Urothelium cell line (cell line): ENCODE data around the gene KRT10.
A peak's percentile ranks its signal among the peaks of the same experiment; 100 is the strongest.
"Not testable (repeated sequence)": the region's sequence is repeated elsewhere in the genome, so short reads cannot be mapped to it uniquely, and the experiment has no call there.

Source experiments
- DNase-seq: peaks from one replicate; pipeline ENCODE4 v3.0.0; 2011; ENCODE audit warnings: low spot score, mixed read lengths
- FAIRE-seq: peaks from 2 replicates; lab custom pipeline; 2011; peaks lifted over from hg19 to GRCh38; lab: Jason Lieb, UNC

KRT10 gene

DNA sequence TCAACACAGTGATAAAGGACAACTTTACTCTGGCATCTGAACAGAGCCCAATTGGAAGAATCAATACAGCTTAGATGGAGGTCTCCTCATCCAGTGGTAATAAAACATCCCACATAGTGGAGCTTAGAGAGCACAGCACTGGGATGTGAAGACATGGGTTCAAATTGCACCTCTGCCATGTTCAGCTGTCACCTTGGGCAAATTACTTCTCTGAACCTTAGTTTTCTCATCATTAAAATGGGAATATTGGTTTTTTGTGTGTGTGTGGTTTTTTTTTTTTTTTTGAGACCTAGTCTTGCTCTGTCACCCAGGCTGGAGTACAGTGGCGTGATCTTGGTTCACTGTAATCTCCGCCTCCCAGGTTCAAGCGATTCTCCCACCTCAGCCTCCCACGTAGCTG lies 13.6 kb upstream of the KRT10 start:
- DNase-seq (no peak), FAIRE-seq (no peak)

DNA sequence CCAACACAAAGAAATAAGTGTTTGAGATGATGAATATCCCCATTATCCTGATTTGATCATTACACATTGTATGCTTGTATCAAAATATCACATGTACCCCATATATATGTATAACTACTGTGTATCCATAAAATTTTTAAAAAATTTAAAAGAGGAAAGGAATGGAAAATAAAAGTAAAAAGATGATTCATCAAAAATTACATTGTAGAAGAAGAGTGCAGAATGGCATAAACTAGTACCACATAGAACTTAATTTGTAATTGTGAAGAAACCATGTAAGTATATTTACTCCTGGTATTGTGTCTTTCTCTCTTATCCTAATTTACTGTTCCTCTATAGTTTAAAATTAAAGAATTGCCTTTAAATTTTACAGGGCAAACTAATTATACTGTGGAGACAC lies 11.5 kb upstream of the KRT10 start:
- FAIRE-seq (no peak), DNase-seq (no peak)

DNA sequence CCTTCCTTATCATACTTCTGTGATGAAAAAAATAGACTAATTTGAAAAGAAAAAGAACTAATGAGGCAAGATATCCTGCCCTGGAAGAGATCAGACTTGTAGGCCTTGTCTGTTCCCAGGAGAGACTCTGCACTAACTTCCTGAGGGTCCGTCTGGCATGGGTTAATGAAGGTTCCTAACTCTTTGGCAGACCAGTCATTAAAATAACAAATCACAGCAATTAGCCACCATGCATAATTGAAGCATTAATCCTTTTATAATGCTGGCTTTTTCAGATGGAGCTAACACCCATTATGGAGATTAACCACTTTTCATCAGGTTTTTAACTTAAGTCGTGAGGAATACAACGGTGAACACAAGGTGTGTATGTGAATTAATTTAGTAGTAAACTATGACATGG lies 10.4 kb upstream of the KRT10 start:
- no peak for FAIRE-seq

DNA sequence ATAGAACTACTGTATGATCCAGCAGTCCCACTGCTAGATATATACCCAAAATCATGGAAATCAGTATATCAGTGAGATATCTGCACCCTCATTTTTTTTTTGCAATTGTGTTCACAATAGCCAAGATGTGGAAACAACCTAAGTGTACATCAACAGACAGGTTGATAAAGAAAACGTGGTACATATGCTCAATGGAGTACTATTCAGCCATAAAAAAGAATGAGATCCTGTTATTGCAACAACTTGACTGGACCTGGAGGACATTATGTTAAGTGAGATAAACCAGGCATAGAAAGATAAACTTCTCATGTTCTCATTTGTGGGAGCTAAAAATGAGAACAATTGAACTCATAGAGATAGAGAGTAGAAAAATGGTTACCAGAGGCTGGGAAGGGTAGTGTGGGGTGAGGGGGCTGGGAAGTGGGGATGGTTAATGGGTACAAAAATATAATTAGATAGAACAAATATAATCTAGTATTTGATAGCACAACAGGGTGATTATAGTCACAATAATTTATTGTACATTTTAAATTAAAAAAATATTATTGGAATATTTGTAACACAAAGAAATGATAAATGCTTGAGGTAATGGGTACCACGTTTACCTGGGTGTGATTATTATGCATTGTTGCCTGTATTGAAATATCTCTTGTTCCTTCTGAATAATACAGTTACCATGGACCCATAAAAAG lies 7.8 kb upstream of the KRT10 start:
- no peak for DNase-seq
- FAIRE-seq, result no peak

More for the DNA sequence above, 10.4 kb upstream of the KRT10 start:
- no peak for DNase-seq

DNA sequence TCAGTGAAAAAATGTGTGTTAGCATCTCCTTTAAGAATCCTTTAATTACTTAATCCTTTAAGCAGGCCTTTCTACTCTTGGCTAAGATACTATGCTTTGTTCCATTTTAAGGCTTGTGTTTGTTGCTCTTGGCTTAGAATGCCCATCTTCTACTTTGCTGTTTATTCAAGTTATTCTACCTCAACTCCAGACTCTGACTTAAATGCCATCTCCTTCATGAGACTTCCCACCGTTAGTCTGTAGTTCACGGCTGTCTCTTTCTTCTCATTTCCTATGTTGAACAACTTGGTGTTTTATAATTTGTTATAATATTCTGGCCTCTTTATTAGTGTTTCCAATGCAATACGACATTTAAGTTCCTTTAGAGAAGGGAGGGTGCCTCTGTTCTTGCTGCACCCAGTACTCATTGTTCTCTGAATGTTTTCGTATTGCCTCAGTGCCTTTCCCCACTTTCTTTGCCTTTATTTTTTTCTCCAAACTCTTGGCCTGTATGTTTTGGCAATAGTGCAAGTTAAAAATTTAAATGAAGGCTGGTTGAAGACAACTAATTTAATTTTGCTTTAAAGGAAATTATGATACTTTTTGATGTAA lies 6.1 kb upstream of the KRT10 start:
- FAIRE-seq (no peak), DNase-seq (no peak)

DNA sequence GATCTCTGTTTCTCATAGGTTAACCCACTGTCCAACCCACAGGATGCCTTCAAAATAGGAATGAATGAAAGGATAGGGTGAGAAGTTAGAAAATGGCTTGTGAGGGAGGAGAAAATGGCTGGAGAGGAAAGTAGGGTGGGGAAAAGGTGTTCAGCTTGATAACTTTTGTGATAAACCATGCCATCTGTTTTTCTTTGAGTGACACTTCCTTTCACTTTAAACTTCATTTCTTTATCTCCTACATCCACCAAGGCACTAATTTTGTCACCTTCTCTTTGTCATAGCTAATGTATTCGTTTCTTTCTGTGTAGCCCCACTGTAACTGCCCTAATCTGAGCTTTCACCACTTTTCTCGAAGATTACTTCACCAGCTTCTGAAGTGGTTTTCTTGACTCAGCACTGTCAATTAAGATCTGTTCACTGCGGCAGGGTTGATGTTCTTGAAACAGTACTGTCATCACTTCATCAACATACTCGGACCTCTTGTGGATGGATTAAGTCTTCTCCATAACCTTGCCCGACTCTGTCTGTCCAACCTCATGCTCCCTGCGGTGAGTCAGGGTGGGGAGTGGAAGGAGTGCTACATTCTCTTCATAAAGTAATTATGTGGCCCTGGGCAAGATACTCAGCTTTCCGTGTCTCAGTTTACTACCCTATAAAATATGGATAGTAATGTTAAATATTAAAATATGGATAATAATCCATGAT lies 5.5 kb upstream of the KRT10 start:
- DNase-seq (no peak), FAIRE-seq (no peak)

DNA sequence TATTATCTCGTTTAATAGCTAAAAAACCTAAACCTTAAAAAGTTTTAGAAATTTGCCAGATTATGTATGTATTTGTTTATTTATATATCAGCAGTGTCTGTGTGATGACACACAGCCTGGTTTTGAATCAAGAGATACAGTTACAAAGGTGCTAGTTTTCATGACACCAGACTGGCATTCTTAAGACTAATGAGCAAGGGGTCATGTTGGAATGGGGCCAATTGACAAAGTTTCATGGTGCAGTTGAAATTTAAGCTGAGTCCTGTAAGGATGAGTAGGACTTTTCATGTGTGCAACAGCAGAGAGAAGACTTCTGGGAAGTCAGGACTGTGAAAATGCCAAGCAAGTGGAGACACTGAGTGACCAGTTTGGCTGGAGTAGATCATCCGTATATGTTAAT lies 3.2 kb upstream of the KRT10 start:
- FAIRE-seq (no peak), DNase-seq (no peak)

DNA sequence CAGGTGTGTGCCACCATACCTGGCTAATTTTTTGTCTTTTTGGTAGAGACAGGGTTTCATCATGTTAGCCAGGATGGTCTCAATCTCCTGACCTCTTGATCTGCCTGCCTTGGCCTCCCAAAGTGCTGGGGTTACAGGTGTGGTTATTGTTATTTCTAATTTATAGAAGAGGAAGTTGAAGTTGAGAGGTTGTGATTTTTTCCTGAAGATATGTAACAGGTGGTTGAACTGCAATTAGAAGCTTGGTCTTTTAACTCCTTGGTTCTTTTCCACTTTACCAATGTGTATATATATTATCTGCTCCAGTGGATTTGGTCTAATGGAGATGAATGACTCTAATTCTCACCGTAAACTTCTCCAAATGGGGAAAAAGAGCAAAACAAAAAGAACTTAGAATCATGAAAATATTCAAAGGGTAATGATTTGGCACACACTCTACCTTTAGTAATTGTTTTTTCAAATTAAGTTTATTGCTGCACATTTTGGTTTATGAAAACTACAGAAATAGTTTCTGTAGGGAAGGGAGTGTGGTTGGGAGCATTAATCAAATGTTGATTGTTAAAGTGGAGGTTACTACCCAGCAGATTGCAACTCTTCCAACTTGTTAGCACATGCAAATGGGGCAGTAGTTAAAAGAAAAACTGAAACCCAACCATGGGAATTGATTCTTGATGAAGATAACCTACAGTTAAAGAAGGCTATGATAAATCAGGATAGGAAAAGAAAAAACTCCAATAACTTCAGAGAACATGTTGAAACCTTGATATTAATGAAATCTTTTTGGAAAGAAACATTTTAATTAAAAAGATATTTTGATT lies 1.8 kb upstream of the KRT10 start:
- DNase-seq (no peak), FAIRE-seq (no peak)

DNA sequence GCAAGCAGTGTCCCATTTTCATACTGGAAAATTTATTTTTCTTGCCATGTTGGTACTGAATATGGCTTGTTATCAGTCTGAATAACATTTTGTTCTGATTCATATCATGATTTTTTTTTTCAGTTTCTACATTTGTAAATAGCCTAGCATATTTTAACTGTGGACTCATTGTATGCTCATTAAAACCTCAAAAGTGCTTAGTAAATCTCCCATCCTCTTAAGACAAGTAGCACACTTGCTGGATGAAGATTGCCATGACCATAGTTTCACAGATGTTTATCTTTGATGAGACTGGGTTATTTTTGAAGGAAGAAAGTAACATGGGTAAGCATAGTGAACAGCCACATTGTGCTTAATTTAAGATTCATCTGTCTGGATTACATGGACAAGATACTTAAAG lies 878 bp downstream of the KRT10 start:
- DNase-seq (no peak), FAIRE-seq (no peak)

DNA sequence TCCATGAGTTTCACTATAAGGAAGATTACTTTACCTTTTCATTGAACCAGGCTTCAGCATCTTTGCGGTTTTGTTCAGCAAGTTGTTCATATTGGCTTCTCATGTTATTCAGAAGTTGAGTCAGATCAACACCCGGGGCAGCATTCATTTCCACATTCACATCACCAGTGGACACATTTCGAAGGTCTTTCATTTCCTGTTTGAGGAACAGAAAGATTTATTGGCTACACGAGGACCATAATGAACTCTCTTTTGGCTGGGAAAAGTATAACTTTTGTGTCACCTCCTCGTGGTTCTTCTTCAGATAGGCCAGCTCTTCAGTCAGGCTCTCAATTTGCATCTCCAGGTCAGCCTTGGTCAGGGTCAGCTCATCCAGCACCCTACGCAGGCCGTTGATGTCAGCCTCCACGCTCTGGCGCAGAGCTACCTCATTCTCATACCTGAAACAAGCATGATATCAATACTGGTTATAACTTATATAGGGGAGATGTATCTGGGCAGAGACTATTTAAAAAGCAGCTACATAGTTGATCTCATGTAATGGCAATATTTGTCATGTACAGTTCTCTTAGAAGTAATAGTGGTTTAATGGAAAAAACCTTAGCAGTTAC lies 2.1 kb downstream of the KRT10 start:
- FAIRE-seq (no peak), DNase-seq (no peak)

DNA sequence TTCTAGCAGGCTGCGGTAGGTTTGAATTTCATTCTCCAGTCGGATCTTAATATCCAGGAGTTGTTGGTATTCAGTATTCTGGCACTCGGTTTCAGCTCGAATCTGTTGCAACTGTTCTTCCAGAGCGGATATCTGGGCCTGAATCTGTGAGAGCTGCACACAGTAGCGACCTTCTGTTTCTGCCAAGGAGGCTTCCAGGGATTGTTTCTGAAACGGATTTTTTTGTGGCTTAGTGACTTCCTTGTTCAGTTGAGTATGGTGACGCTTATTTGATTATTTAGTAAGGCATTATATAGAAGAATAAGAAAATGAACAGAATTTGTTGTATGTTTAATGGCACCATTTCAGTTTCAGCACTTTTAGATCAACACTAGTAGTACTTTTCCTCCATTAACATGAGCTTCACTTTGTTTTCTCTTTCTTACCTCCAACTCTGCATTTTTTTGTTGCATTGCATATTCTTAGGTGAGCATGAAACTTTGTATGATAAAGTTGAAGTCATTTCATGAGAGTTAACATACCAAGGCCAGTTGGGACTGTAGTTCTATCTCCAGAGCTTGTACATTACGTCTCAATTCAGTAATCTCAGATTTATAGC lies 2.8 kb downstream of the KRT10 start:
- FAIRE-seq, result no peak
- DNase-seq, result no peak

DNA sequence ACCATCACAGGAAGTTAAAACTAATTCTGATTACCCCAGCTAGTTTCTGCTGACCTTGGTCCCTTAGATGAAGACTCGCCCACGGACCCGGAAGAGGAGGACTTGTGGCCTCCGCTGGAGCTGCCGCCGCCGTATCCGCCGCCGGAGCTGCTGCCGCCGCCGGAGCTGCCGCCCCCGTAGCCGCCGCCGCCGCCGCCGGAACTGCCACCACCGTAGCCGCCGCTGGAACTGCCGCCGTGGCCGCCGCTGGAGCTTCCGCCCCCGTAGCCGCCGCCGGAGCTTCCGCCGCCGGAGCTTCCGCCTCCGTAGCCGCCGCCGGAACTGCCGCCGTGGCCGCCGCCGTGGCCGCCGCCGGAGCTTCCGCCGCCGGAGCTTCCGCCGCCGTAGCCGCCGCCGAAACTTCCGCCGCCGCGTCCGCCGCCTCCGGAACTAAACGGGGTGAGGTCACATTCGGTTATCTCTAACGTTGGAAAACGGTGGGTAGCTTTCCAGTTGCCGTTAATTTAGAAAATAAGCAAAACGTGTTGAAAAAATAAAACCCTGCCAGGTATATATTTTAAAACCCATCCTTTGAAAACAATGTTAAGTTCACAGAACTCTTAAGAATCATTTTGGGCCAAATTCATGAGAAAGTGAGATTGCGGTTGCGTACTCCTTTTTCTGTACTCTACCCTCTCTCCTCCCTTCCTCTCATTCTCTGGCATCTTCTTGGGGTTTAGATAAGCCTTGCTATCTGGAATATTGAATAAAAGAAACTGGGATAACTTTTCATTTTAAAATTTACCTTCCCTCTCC lies 3.5 kb downstream of the KRT10 start:
- DNase-seq, result peak; percentile 90
- FAIRE-seq, result no peak

DNA sequence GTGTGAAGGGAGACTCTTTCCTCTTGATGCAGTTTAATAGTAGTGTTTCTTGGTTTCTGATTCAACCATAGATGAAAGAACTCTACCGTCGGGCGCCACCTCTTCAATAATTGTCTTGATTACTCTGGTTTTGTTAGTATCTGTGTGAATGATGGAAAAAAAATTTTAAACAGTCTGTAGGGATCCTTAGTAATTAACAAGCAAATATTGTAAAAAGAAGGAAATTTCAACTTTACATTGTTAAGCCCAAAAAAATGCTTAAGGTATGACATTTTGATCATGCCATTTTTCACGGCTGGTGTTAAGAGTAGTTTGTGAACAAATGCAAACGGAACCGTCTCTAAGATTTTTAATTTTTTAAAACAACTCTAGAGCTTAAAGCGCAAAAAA lies 4.1 kb downstream of the KRT10 start:
- no peak for DNase-seq
- no peak for FAIRE-seq

DNA sequence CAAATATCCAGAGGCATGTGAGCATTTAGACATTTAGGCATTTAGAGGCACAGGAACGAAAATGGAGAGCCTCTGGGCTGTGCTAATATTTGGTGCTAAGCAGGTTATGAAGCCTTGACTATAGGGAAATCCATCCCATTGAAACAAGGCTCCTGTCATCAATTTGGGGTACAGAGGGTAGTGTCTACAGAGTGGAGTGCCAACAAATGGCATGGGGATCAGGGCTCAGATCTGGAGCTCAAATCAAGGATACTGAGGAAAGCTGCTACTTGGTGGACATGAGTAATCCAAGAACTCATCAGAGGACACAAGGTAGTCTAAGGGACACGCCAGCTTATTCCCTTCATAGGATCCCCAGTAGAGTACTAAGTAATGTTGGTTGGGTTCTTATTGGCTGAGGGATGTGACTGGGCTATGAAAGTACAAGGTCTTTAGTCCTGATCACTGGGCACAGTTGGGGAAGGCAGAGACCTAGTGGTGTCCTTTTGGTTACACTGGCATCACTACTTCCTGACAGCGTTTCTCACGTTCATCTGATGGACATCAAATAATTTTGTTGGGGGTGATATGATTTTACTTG lies 5.2 kb downstream of the KRT10 start:
- no peak for DNase-seq
- FAIRE-seq, result no peak

DNA sequence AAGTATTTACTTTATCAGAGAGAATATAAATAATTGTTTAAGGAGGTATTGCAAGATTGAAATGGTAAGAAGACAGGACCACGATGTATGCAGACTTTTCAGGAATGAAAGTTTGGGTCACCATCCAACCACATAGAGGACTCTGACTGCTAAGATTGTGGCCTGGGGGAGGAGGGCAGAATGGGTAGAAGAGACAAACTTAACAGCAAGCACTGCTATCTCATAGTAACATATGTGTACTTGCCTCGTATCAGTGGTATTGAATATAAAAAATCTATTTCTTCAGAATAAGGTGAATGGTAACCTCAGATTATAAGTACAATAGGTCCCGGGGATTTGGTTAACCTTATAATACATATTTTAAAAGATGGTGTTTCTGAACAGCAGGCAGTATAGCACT lies 5.8 kb downstream of the KRT10 start:
- no peak for DNase-seq
- no peak for FAIRE-seq

DNA sequence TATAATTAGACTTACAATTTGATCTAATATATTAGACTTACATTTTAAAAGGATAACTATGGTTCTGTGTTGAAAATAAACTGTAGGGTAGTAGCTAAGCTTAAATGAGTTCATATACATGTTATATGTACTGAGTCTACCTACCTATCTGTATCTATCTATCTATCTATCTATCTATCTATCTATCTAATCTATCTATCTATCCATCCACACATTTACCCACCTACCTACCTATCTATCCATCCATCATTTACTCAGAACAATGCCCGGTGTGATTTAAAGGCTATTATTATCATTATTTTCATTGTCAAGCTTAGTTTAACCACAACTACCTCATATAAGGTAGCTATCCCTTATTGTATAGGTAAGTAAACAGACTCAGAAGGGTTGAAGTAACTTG lies 7.0 kb downstream of the KRT10 start:
- no peak for DNase-seq
- no peak for FAIRE-seq

DNA sequence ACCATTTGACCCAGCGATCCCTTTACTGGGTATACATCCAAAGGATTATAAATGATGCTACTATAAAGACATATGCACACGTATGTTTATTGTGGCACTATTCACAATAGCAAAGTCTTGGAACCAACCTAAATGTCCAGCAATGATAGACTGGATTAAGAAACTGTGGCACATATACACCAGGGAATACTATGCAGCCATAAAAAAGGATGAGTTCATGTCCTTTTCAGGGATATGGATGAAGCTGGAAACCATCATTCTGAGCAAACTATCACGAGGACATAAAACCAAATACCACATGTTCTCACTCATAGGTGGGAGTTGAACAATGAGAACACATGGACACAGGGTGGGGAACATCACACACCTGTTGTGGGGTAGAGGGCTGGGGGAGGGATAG lies 7.8 kb downstream of the KRT10 start:
- FAIRE-seq, result not testable (repeated sequence)

DNA sequence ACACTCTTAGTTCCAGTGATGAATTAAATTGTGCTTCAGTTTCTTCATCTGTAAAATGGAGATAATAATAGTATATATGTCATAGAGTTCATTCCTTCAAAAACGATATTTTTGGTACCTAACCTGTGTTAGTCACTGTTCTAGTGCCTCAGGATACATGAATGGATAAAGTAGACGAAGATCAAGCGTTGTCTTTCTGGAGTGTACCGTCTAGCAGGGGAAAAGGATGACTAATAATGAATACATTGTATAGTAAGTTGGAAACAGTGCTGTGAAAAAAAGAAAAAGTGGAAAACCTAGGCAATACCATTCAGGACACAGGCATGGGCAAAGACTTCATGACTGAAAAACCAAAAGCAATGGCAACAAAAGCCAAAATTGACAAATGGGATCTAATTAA lies 8.6 kb downstream of the KRT10 start:
- FAIRE-seq (no peak), DNase-seq (no peak)

More for the DNA sequence above, 7.8 kb downstream of the KRT10 start:
- not testable (repeated sequence) for DNase-seq

DNA sequence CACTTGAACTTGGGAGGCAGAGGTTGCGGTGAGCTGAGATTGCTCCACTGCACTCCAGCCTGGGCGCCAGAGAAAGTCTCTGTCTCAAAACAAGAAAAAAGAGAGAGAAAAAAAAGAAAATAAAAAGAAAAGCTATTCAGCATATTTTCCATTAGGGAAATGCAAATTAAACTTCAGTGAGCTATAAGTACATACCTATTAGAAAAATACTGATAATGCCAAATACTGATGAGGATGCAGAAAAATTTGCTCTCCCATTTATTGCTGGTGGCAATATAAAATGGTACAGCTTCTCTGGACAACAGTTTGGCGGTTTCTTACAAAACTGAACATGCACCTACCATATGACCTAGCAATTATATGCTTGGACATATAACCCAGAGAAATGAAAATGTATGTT lies 9.8 kb downstream of the KRT10 start:
- FAIRE-seq (no peak), DNase-seq (no peak)

DNA sequence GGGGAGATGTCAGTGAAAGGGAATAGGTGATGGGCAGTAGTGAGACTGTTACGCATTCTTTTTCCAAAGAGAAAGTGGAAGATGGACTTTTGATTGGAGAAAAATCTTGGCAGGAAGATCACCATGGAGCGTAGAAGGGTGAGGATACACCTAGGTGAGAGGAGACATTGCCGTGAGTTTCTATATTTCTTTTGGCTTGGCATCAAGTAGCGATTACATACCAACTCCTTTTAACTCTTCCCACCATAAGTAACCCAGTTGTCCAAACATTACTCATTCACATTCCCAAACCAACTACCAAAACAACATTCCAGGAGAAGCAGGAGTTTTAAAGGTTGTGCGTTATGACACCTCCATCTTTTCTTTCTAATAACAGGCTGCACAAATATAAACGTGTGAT lies 11.9 kb downstream of the KRT10 start:
- DNase-seq, result peak; percentile 23
- FAIRE-seq, result no peak
